Testis (tissue), 2 donors: ENCODE measurements around the gene RNU1-3.
"Not testable (repeated sequence)": the region's sequence is repeated elsewhere in the genome, so short reads cannot be mapped to it uniquely, and the experiment has no call there.

Experiments used
- POLR2A ChIP-seq: fragments of 450-650 bp; IDR thresholded peaks from one replicate; pipeline ENCODE4 v1.6.1; 2017; ENCODE audit warnings: antibody characterized with exemption, mild to moderate bottlenecking, moderate library complexity
- TF ChIP-seq, protein P1 (sequence below), 3 experiments: fragments of 450-650 bp in 2 of 3; fragments of 200-600 bp in 1 of 3; sonication (generic) in 1 of 3; IDR thresholded peaks; one replicate each; pipeline ENCODE4 v1.5.1; 2016 to 2019; ENCODE audit warnings: antibody characterized with exemption in 3 of 3, mild to moderate bottlenecking in 2 of 3, moderate library complexity in 1 of 3

DNA sequence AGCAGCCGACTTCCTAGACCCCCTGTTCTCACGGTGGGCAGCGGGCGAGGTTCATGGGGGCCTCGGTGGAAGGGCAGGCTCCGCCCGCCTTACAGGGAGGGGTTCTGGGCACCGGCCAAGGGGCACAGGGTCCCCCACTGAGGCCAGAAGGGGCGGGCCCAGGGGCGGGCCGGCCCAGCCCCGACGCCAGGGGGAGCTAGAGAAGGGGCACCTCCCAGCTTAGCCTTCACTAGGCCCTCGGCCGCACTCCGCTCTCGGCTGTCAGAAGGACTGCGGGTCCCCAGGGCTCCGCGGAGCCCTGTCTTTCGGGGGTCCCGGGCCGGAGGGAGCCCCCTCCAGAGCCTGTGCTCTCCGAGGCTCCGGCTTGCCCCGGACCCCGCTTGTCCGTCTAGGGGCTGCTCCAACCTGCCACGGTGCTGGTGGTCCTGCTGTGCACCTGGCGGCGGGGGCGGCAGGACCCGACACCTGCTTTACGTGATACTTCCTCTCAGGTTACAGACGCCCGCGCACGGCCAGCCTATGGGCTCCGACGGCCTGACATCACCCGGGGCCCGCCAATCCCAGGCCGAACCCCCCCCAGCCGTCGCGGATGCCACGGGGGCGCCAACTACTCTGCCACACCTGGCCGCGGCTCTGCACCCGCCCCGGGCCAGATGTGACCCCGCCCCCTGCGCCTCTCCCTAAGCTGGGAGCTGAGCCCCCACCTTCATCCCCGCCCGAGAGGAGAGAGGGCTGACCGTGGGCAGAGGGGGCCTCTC lies 33.6 kb upstream of the RNU1-3 start:
- not testable (repeated sequence) for TF ChIP-seq POLR2A
- TF ChIP-seq, protein P1, sequence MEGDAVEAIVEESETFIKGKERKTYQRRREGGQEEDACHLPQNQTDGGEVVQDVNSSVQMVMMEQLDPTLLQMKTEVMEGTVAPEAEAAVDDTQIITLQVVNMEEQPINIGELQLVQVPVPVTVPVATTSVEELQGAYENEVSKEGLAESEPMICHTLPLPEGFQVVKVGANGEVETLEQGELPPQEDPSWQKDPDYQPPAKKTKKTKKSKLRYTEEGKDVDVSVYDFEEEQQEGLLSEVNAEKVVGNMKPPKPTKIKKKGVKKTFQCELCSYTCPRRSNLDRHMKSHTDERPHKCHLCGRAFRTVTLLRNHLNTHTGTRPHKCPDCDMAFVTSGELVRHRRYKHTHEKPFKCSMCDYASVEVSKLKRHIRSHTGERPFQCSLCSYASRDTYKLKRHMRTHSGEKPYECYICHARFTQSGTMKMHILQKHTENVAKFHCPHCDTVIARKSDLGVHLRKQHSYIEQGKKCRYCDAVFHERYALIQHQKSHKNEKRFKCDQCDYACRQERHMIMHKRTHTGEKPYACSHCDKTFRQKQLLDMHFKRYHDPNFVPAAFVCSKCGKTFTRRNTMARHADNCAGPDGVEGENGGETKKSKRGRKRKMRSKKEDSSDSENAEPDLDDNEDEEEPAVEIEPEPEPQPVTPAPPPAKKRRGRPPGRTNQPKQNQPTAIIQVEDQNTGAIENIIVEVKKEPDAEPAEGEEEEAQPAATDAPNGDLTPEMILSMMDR (IDR thresholded peaks at IDR 0.05), result not testable (repeated sequence)
